Measurements from ENCODE around the gene UGDH.
"Not testable (repeated sequence)": the region's sequence is repeated elsewhere in the genome, so short reads cannot be mapped to it uniquely, and the experiment has no call there.

- not testable (repeated sequence) for TF ChIP-seq CTCF, POLR2AphosphoS5, POLR2A (IDR thresholded peaks at IDR 0.05)
Measured at GRCh38 chr4:39532237-39532636, 5.0 kb upstream of the UGDH start.
